ENCODE results near the gene MYBL2.

The MYBL2 gene

GRCh38 chr20:43731469-43731868 lies 64.6 kb downstream of the MYBL2 start:
- TF ChIP-seq CTCF (IDR thresholded peaks at IDR 0.05; ENCODE audit: borderline replicate concordance, control extremely low read depth, extremely low read depth, insufficient read depth, missing control alignments): no peak
- in situ Hi-C loops (cut with MboI; ENCODE audit: low sequenced_read_pairs, unreplicated experiment): no loop called here
- DNase-seq (ENCODE audit: low spot score): no peak

GRCh38 chr20:43731927-43732326 lies 65.0 kb downstream of the MYBL2 start:
- in situ Hi-C loops (cut with MboI; ENCODE audit: low sequenced_read_pairs, unreplicated experiment): no loop called here
- DNase-seq (ENCODE audit: low spot score): no peak
- no peak for TF ChIP-seq CTCF (IDR thresholded peaks at IDR 0.05; ENCODE audit: borderline replicate concordance, control extremely low read depth, extremely low read depth, insufficient read depth, missing control alignments)

GRCh38 chr20:43736588-43737158 lies 69.8 kb downstream of the MYBL2 start:
- DNase-seq (ENCODE audit: low spot score): peak; percentile 75
- in situ Hi-C loops (cut with MboI; ENCODE audit: low sequenced_read_pairs, unreplicated experiment): no loop called here
- TF ChIP-seq CTCF (IDR thresholded peaks at IDR 0.05; ENCODE audit: borderline replicate concordance, control extremely low read depth, extremely low read depth, insufficient read depth, missing control alignments): no peak

- DNase-seq (ENCODE audit: low spot score): no peak
- no peak for TF ChIP-seq CTCF (IDR thresholded peaks at IDR 0.05; ENCODE audit: borderline replicate concordance, control extremely low read depth, extremely low read depth, insufficient read depth, missing control alignments)
- in situ Hi-C loops (cut with MboI; ENCODE audit: low sequenced_read_pairs, unreplicated experiment): no loop called here
These were observed 71.0 kb downstream of the MYBL2 start for GRCh38 chr20:43737925-43738324.

GRCh38 chr20:43739148-43739749 lies 72.3 kb downstream of the MYBL2 start:
- no peak for DNase-seq (ENCODE audit: low spot score)
- in situ Hi-C loops (cut with MboI; ENCODE audit: low sequenced_read_pairs, unreplicated experiment): no loop called here
- TF ChIP-seq CTCF (IDR thresholded peaks at IDR 0.05; ENCODE audit: borderline replicate concordance, control extremely low read depth, extremely low read depth, insufficient read depth, missing control alignments): no peak

- no peak for TF ChIP-seq CTCF (IDR thresholded peaks at IDR 0.05; ENCODE audit: borderline replicate concordance, control extremely low read depth, extremely low read depth, insufficient read depth, missing control alignments)
- in situ Hi-C loops (cut with MboI; ENCODE audit: low sequenced_read_pairs, unreplicated experiment): loop anchor here (10.0 kb wide), 1 partner anchor 344 kb away; no protein-coding TSS in a partner anchor
These were observed 73.7 kb downstream of the MYBL2 start for GRCh38 chr20:43740642-43741041.

More at GRCh38 chr20:43740642-43741041, 73.7 kb downstream of the MYBL2 start:
- DNase-seq (ENCODE audit: low spot score): no peak

Measured in GM13976 (cell line).